Adrenal gland (tissue), 12 donors: Measurements from ENCODE around the gene PPP1R12C. TPM values are rescaled to one million over a fixed set of nuclear protein-coding genes. Genes with fewer than 3 reads are reported as not detected.
A peak's percentile ranks its signal among the peaks of the same experiment; 100 is the strongest.

Source experiments
- DNase-seq, 7 donors: peaks; one replicate each; pipeline ENCODE4 v3.0.0-alpha.2; 2019 to 2020
- H3K27ac ChIP-seq, 5 donors: fragments of 200-600 bp; sonication (generic) in 4 of 5; 1 replicate in 3 of 5; 2 replicates in 2 of 5; pipeline versions ENCODE4 v1.5.1 to v1.8.0; 2016 to 2020; ENCODE audit warnings: mild to moderate bottlenecking in 1 of 5
- H3K27me3 ChIP-seq: fragments of 200-600 bp; 2 replicates; pipeline ENCODE4 v1.8.0; 2021
- H3K36me3 ChIP-seq, 2 donors: fragments of 200-600 bp; replicated peaks in 1 of 2; 1 replicate in 1 of 2; 2 replicates in 1 of 2; pipeline versions ENCODE4 v1.5.1 to v1.8.0; 2018 to 2022
- H3K4me1 ChIP-seq, 2 donors: fragments of 200-600 bp; replicated peaks in 1 of 2; 1 replicate in 1 of 2; 2 replicates in 1 of 2; pipeline versions ENCODE4 v1.5.1 to v1.8.0; 2018 to 2021
- H3K4me3 ChIP-seq, 4 donors: fragments of 200-600 bp; sonication (generic) in 3 of 4; one replicate each; pipeline ENCODE4 v1.5.1; 2016 to 2018
- H3K9me3 ChIP-seq, 3 donors: fragments of 200-600 bp; sonication (generic) in 1 of 3; replicated peaks in 1 of 3; 1 replicate in 2 of 3; 2 replicates in 1 of 3; pipeline versions ENCODE4 v1.5.1 to v1.8.0; 2016 to 2021
- CTCF ChIP-seq, 6 experiments: fragments of 450-650 bp in 4 of 6; fragments of 200-600 bp in 2 of 6; sonication (generic) in 1 of 6; IDR thresholded peaks; 1 replicate in 5 of 6; 2 replicates in 1 of 6; pipeline versions ENCODE4 v1.5.1 to v1.8.0; 2016 to 2021; ENCODE audit warnings: antibody characterized with exemption in 6 of 6, mild to moderate bottlenecking in 2 of 6, moderate library complexity in 1 of 6
- POLR2A ChIP-seq, 2 donors: fragments of 450-650 bp; IDR thresholded peaks; one replicate each; pipeline ENCODE4 v1.6.1; 2017; ENCODE audit warnings: antibody characterized with exemption in 2 of 2, mild to moderate bottlenecking in 2 of 2, moderate library complexity in 1 of 2
- WGBS, 4 donors: extraction: QIAGEN DNeasy Blood & Tissue Kit in 2 of 4; methylation state at CpG; one replicate each; pipeline versions ENCODE4 v1.1.5 to v1.1.7; 2013 to 2017; 5-methylcytosine and 5-hydroxymethylcytosine counted together
- intact Hi-C, 2 donors: fragments of 100-400 bp; cut with DNase I; formaldehyde crosslinking; loops; one replicate each; pipeline versions ENCODE4 v1.14.1 to v1.15.0; 2022 to 2023
- microRNA-seq, 3 donors: library from miRNA; unstranded; fragments of <30 nt; microRNA quantifications; one replicate each; pipeline ENCODE4, GENCODE V29; 2017 to 2020
- polyA plus RNA-seq, 3 donors: library from polyadenylated mRNA; stranded (reverse); fragments of 200-250 nt in 2 of 3; fragments of 350-450 nt in 1 of 3; fragmentation: Illumina TruSeq in 1 of 3; extraction: RNeasy Lipid Tissue Mini Kit (QIAGEN cat#74804) in 1 of 3; gene quantifications; one replicate each; pipeline ENCODE4 v1.2.3, GENCODE V29; 2013 to 2014
- small RNA-seq, 2 donors: library from RNA; depleted of rRNA; stranded (forward); fragments of <200 nt; gene quantifications; one replicate each; pipeline ENCODE3, GENCODE V24; 2016
- total RNA-seq, 9 donors: library from RNA; depleted of rRNA in 4 of 9; stranded (reverse); fragments of >200 nt in 4 of 9; fragments of 120-200 nt in 1 of 9; fragmentation: NEBNext Ultra II Directional in 1 of 9; extraction: Animal tissue kit (Norgen Biotek cat#: 25700) in 1 of 9; gene quantifications; one replicate each; pipeline versions ENCODE4 v1.1.0 to v1.2.4, GENCODE V29; 2013 to 2023
- donor health status: healthy with polysubstance abuse.
- donor health status: Bipolar disorder and iron deficiency.
- donor health status: DM: yes; HTN: yes; CAD: no.
- donor health status: DM: no; HTN: no; CAD: no.
- donor health status: DM: no; HTN: no; CAD: no.
- donor health status: DM: yes; HTN: yes; CAD: no.

The PPP1R12C gene
- total and polyA plus RNA-seq, 12 donors, result 22.1 to 251 (median 76.2) TPM

DNA sequence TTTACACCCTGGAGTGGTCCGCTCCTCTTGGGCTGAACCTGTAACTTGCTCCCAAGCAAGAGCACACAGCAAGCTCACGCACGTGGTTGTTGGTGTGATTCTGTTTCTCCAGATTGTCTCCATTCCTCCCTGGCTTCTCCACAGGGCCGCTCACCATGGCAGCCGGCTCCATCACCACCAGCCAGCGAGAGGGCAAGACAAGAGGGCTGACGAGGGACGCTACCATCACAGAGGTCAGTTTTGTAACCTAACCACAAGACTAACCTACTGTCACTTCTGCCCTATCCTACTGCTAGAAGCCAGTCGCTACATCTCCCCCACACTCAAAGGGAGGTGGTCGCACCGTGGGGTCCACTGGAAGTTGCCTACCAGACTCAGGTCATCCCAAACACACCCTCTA, 74.7 kb downstream of the PPP1R12C start:
- TF ChIP-seq POLR2A (IDR thresholded peaks at IDR 0.05) (no peak), CTCF (IDR thresholded peaks at IDR 0.05) (no peak)
- intact Hi-C loops, result no loop called here
- Histone ChIP-seq H3K36me3 (peaks cover 0 to 33% of the 10 kb centered on the region in 2 donors), H3K27ac (no peak overlapping the region), H3K4me1 (no peaks in the 10 kb centered on the region), H3K4me3 (no peak overlapping the region), H3K27me3 (no peaks in the 10 kb centered on the region), H3K9me3 (no peaks in the 10 kb centered on the region)
- 65 to 92% (median 84%) methylated on average over 8 to 11 of the region's 11 CpGs for WGBS, 4 donors
- DNase-seq, result no peak

DNA sequence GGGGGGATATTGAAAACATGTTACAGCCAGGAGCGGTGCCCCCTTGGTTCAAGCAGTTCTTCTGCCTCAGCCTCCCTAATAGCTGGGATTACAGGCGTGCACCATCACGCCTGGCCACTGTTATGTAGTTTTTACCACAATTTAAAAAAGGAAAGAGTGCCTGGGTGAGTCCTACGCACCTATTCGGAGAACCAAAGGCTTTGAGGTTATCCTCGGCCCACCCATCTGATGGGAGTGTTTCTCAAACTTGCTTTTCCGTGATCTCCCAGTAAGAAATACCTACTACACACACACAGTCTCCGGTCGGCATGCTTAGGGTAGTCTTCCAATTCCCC, 75.1 kb downstream of the PPP1R12C start:
- Histone ChIP-seq H3K4me1 (no peaks in the 10 kb centered on the region), H3K27me3 (no peaks in the 10 kb centered on the region), H3K9me3 (no peaks in the 10 kb centered on the region), H3K36me3 (peaks cover 0 to 29% of the 10 kb centered on the region in 2 donors), H3K27ac (no peak overlapping the region), H3K4me3 (no peak overlapping the region)
- TF ChIP-seq POLR2A (IDR thresholded peaks at IDR 0.05) (no peak), CTCF (IDR thresholded peaks at IDR 0.05) (no peak)
- intact Hi-C loops, result no loop called here
- DNase-seq, result no peak
- 79 to 89% (median 82%) methylated on average over 9 of the region's 9 CpGs for WGBS, 4 donors

- peak in 3 of 7 donors; percentile 34 to 69 (median 37) for DNase-seq
- Histone ChIP-seq H3K27ac (peak overlapping the region in 1 of 5 donors; percentile 22), H3K4me1 (no peaks in the 10 kb centered on the region), H3K27me3 (no peaks in the 10 kb centered on the region), H3K4me3 (no peak overlapping the region), H3K9me3 (no peaks in the 10 kb centered on the region), H3K36me3 (peaks cover 0 to 24% of the 10 kb centered on the region in 2 donors)
- intact Hi-C loops, result no loop called here
- TF ChIP-seq POLR2A (IDR thresholded peaks at IDR 0.05) (no peak), CTCF (IDR thresholded peaks at IDR 0.05) (no peak)
- 55 to 69% (median 60%) methylated on average over 28 to 30 of the region's 30 CpGs for WGBS, 4 donors
Measured at GRCh38 chr19:55041627-55042343, 75.7 kb downstream of the PPP1R12C start.

DNA sequence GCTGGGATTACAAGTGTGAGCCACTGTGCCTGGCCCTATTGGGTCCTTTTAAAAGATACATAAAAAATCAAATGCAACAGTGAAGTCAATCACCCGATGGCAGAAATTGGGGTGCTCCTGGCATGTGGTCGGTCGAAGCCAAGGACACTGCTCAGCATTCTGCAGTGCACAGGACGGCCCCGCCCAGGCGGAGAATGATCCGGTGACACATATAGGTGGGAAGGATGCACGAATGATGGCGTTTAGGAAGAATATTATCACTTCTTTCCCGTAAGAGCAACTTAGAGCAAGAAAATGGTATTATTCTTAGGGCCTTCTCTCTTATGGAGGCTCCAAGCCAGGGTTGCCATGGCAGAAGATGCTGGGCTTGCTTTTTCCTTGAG, 76.2 kb downstream of the PPP1R12C start:
- 80 to 89% (median 88%) methylated on average over 10 of the region's 10 CpGs for WGBS, 4 donors
- H3K36me3 ChIP-seq, result peaks cover 0 to 19% of the 10 kb centered on the region in 2 donors
- TF ChIP-seq POLR2A (IDR thresholded peaks at IDR 0.05) (no peak), CTCF (IDR thresholded peaks at IDR 0.05) (no peak)

More for the DNA sequence above, 76.2 kb downstream of the PPP1R12C start:
- Histone ChIP-seq H3K4me1 (no peaks in the 10 kb centered on the region), H3K27me3 (no peaks in the 10 kb centered on the region), H3K4me3 (no peak overlapping the region), H3K27ac (peak overlapping the region in 1 of 5 donors; percentile 22), H3K9me3 (no peaks in the 10 kb centered on the region)
- intact Hi-C loops, result no loop called here
- no peak for DNase-seq

Small RNA genes lying within 50 kb of the gene (microRNA-seq; reads per million reads assigned to microRNA genes)
- 0 reads per million in 3 donors for gene MIR7975

Small RNA genes lying within 50 kb of the gene (small RNA-seq; reads per million reads assigned to genes)
- 0 to 0.12 reads per million in 2 donors for gene MIR7975
- gene RF01210, result 0 reads per million in 2 donors

Other genes starting within 250 kb of the PPP1R12C start
- gene FCAR, start 243.4 kb downstream of the PPP1R12C start, total RNA-seq, result 1 to 10 TPM in 2 of 9 donors, under 1 TPM in 4, not detected in 3; 0.27 to 3.3 (median 0.61) TPM
- gene FCAR, start 243.4 kb downstream of the PPP1R12C start, polyA plus RNA-seq, result under 1 TPM in 2 of 3 donors, not detected in 1; 0.13 to 0.24 TPM
- gene NCR1, start 211.5 kb downstream of the PPP1R12C start, total RNA-seq, result under 1 TPM in 2 of 9 donors, not detected in 7; 0.17 to 0.55 TPM
- gene NCR1, start 211.5 kb downstream of the PPP1R12C start, polyA plus RNA-seq, result not detected
- not detected for gene NLRP7, start 170.1 kb downstream of the PPP1R12C start, total RNA-seq
- gene NLRP7, start 170.1 kb downstream of the PPP1R12C start, polyA plus RNA-seq, result under 1 TPM in 1 of 3 donors, not detected in 2; 0.05 TPM
- 1 to 10 TPM in 5 of 9 donors, under 1 TPM in 4; 0.34 to 4.4 (median 1.3) TPM for gene NLRP2, start 151.3 kb downstream of the PPP1R12C start, total RNA-seq
- gene NLRP2, start 151.3 kb downstream of the PPP1R12C start, polyA plus RNA-seq, result 1 to 10 TPM in 2 of 3 donors, under 1 TPM in 1; 0.08 to 3.9 (median 2.3) TPM
- gene GP6, start 79.4 kb downstream of the PPP1R12C start, total RNA-seq, result under 1 TPM in 2 of 9 donors, not detected in 7; 0.11 to 0.22 TPM
- gene GP6, start 79.4 kb downstream of the PPP1R12C start, polyA plus RNA-seq, result under 1 TPM in 1 of 3 donors, not detected in 2; 0.07 TPM
- 10 to 100 TPM in 6 of 9 donors, 1 to 10 TPM in 3; 6.8 to 27.9 (median 10.6) TPM for gene RDH13, start 54.5 kb downstream of the PPP1R12C start, total RNA-seq
- gene RDH13, start 54.5 kb downstream of the PPP1R12C start, polyA plus RNA-seq, result 1 to 10 TPM; 7.2 to 8.5 (median 7.9) TPM
- 1 to 10 TPM in 6 of 9 donors, under 1 TPM in 2, not detected in 1; 0.60 to 4.4 (median 2.0) TPM for gene EPS8L1, start 41.8 kb downstream of the PPP1R12C start, total RNA-seq
- gene EPS8L1, start 41.8 kb downstream of the PPP1R12C start, polyA plus RNA-seq, result 1 to 10 TPM in 2 of 3 donors, not detected in 1; 3.6 to 8.0 TPM
- 10 to 100 TPM in 1 of 9 donors, 1 to 10 TPM in 1, under 1 TPM in 4, not detected in 3; 0.36 to 11.1 (median 0.90) TPM for gene TNNT1, start 31.6 kb upstream of the PPP1R12C start, total RNA-seq
- 1 to 10 TPM in 1 of 3 donors, under 1 TPM in 1, not detected in 1; 0.48 to 2.5 TPM for gene TNNT1, start 31.6 kb upstream of the PPP1R12C start, polyA plus RNA-seq
- 100 to 1,000 TPM in 1 of 9 donors, 10 to 100 TPM in 1, 1 to 10 TPM in 1, not detected in 6; 9.7 to 461 (median 20.5) TPM for gene TNNI3, start 40.1 kb upstream of the PPP1R12C start, total RNA-seq
- gene TNNI3, start 40.1 kb upstream of the PPP1R12C start, polyA plus RNA-seq, result 10 to 100 TPM in 2 of 3 donors, under 1 TPM in 1; 0.51 to 25.3 (median 24.4) TPM
- gene DNAAF3, start 49.0 kb upstream of the PPP1R12C start, total RNA-seq, result 1 to 10 TPM; 1.9 to 5.8 (median 3.4) TPM
- 1 to 10 TPM; 2.1 to 4.5 (median 3.9) TPM for gene DNAAF3, start 49.0 kb upstream of the PPP1R12C start, polyA plus RNA-seq
- gene SYT5, start 62.7 kb upstream of the PPP1R12C start, total RNA-seq, result 10 to 100 TPM in 2 of 9 donors, 1 to 10 TPM in 2, under 1 TPM in 2, not detected in 3; 0.07 to 12.1 (median 3.5) TPM
- gene SYT5, start 62.7 kb upstream of the PPP1R12C start, polyA plus RNA-seq, result 10 to 100 TPM; 19.5 to 52.0 (median 22.1) TPM
- gene PTPRH, start 91.9 kb upstream of the PPP1R12C start, total RNA-seq, result 100 to 1,000 TPM in 1 of 9 donors, 10 to 100 TPM in 8; 42.8 to 159 (median 54.8) TPM
- 10 to 100 TPM; 30.1 to 54.9 (median 34.9) TPM for gene PTPRH, start 91.9 kb upstream of the PPP1R12C start, polyA plus RNA-seq
- gene TMEM86B, start 111.1 kb upstream of the PPP1R12C start, total RNA-seq, result 1 to 10 TPM; 1.5 to 5.2 (median 4.1) TPM
- gene TMEM86B, start 111.1 kb upstream of the PPP1R12C start, polyA plus RNA-seq, result 10 to 100 TPM in 2 of 3 donors, under 1 TPM in 1; 0.20 to 47.8 (median 23.1) TPM
- gene PPP6R1, start 141.4 kb upstream of the PPP1R12C start, total RNA-seq, result 100 to 1,000 TPM in 2 of 9 donors, 10 to 100 TPM in 7; 28.9 to 116 (median 87.2) TPM
- 100 to 1,000 TPM in 1 of 3 donors, 10 to 100 TPM in 2; 33.4 to 102 (median 56.1) TPM for gene PPP6R1, start 141.4 kb upstream of the PPP1R12C start, polyA plus RNA-seq
- 10 to 100 TPM; 22.0 to 46.0 (median 31.8) TPM for gene HSPBP1, start 162.5 kb upstream of the PPP1R12C start, total RNA-seq
- 10 to 100 TPM; 18.8 to 49.8 (median 49.2) TPM for gene HSPBP1, start 162.5 kb upstream of the PPP1R12C start, polyA plus RNA-seq
- 10 to 100 TPM in 7 of 9 donors, 1 to 10 TPM in 2; 2.0 to 24.9 (median 13.1) TPM for gene BRSK1, start 166.4 kb upstream of the PPP1R12C start, total RNA-seq
- gene BRSK1, start 166.4 kb upstream of the PPP1R12C start, polyA plus RNA-seq, result 10 to 100 TPM in 2 of 3 donors, 1 to 10 TPM in 1; 7.2 to 64.3 (median 27.6) TPM
- 10 to 100 TPM in 2 of 9 donors, 1 to 10 TPM in 6, under 1 TPM in 1; 0.11 to 20.8 (median 7.9) TPM for gene TMEM150B, start 207.7 kb upstream of the PPP1R12C start, total RNA-seq
- gene TMEM150B, start 207.7 kb upstream of the PPP1R12C start, polyA plus RNA-seq, result 1 to 10 TPM in 2 of 3 donors, under 1 TPM in 1; 0.51 to 4.7 (median 2.5) TPM
- gene KMT5C, start 222.2 kb upstream of the PPP1R12C start, total RNA-seq, result 10 to 100 TPM in 6 of 9 donors, 1 to 10 TPM in 3; 3.9 to 38.3 (median 14.9) TPM
- 10 to 100 TPM in 2 of 3 donors, 1 to 10 TPM in 1; 1.4 to 56.7 (median 30.3) TPM for gene KMT5C, start 222.2 kb upstream of the PPP1R12C start, polyA plus RNA-seq
- under 1 TPM in 2 of 9 donors, not detected in 7; 0.17 to 0.18 TPM for gene COX6B2, start 237.1 kb upstream of the PPP1R12C start, total RNA-seq
- not detected for gene COX6B2, start 237.1 kb upstream of the PPP1R12C start, polyA plus RNA-seq
- not detected for gene GARIN5B, start 245.6 kb upstream of the PPP1R12C start, total RNA-seq
- gene GARIN5B, start 245.6 kb upstream of the PPP1R12C start, polyA plus RNA-seq, result not detected